GM18951 (cell line): ENCODE measurements around the gene NREP.
A peak's percentile ranks its signal among the peaks of the same experiment; 100 is the strongest.

Experiments
- POLR2A ChIP-seq: IDR thresholded peaks from 4 replicates; pipeline ENCODE4 v1.6.1; 2011; ENCODE audit warnings: mild to moderate bottlenecking; ENCODE audit not compliant: insufficient read length, insufficient read depth; ENCODE audit errors: extremely low read depth
- in situ Hi-C: fragments of 300-500 bp; cut with MboI; formaldehyde crosslinking; loops from one replicate; pipeline ENCODE4 v1.12.0; 2022; ENCODE audit warnings: low sequenced_read_pairs, mixed read lengths, inconsistent platforms; ENCODE audit not compliant: unreplicated experiment

NREP gene

DNA sequence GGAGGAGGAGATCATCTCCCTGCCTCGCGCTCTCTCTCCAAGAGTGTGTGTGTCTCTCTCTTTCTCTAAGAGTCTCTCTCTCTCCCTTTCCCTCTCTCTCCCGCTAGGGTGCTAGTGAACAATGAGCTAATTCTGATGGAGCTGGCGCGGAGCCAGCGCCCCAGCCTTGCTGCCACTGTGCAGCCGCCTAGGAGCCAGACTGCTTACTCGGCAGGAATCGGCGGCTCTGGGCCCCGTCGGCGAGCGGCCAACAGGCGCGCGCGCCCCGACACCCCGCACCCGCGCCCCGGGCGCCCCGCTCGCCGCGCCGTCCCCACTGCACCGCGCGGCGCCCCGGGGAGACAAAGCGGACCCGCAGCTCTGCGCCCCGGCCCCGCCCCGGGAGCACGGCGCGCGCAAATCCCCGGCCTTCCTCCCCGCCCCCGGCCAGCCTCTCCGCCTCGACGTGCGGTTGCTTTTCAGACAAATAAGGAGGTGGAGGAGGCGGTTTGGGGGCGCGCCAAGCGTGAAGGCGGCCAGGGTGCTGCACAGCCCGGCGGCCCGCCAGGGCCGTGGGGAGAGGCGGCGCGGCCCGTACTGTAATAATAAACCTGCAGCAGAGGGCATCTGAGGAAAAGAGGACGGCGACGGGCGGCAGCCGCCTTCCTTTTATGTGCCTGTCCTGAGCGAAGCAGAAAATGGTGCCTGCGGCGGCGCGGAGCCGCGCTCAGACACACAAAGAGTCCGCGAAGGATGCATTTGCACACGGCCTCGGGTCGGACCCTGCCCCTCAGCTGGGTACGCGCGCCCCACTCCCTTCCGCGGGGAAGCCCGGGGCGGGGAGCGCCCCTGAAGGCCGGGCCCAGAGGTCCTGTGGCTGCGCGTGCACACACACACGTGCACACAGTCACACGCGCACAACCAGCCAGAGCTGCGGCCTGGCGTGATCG is 625 bp upstream of the NREP start:
- in situ Hi-C loops = loop anchor here (25.0 kb wide), 1 partner anchor 380 kb away; no protein-coding TSS in a partner anchor

GRCh38 chr5:111755942-111756381 is 1.0 kb downstream of the NREP start:
- in situ Hi-C loops = loop anchor here (25.0 kb wide), 1 partner anchor 381 kb away; no protein-coding TSS in a partner anchor
- TF ChIP-seq POLR2A = no peak

More for the DNA sequence above, 625 bp upstream of the NREP start:
- TF ChIP-seq POLR2A = peak; percentile 81

DNA sequence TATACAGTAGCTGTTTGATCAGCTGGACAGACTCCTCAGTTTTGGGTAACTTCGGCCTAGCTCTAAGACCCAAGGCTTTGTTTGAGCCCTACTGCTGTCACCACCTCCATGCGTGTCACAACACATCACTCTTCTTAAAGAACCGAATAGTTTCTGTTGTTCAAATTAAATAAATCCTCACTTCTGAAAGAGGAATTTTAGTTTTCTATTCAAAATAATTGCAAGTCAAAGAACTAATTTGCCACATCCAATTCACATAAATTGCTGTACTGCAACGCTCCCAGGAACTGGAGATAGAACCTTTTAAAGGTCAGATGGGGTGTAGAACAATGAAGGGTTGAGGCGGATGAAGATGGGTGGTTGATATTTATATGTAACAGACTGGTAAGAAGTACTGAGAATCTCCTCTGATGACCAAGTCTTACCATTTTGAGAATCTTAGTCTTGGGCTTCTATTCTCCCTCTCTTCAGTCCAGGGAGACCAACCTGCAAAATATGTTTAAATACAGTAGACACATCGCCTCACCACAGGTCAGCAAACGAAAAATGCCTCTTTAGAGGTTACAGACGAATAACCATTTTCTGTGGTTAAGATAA is 1.6 kb downstream of the NREP start:
- TF ChIP-seq POLR2A = no peak
- in situ Hi-C loops = loop anchor here (25.0 kb wide), 1 partner anchor 382 kb away; no protein-coding TSS in a partner anchor

GRCh38 chr5:111753884-111754589 is 3.0 kb downstream of the NREP start:
- no peak for TF ChIP-seq POLR2A
- in situ Hi-C loops = loop anchor here (25.0 kb wide), 1 partner anchor 383 kb away; no protein-coding TSS in a partner anchor

- TF ChIP-seq POLR2A = no peak
- in situ Hi-C loops = loop anchor here (25.0 kb wide), 1 partner anchor 385 kb away; no protein-coding TSS in a partner anchor
Measured at GRCh38 chr5:111752426-111752965, 4.5 kb downstream of the NREP start.

DNA sequence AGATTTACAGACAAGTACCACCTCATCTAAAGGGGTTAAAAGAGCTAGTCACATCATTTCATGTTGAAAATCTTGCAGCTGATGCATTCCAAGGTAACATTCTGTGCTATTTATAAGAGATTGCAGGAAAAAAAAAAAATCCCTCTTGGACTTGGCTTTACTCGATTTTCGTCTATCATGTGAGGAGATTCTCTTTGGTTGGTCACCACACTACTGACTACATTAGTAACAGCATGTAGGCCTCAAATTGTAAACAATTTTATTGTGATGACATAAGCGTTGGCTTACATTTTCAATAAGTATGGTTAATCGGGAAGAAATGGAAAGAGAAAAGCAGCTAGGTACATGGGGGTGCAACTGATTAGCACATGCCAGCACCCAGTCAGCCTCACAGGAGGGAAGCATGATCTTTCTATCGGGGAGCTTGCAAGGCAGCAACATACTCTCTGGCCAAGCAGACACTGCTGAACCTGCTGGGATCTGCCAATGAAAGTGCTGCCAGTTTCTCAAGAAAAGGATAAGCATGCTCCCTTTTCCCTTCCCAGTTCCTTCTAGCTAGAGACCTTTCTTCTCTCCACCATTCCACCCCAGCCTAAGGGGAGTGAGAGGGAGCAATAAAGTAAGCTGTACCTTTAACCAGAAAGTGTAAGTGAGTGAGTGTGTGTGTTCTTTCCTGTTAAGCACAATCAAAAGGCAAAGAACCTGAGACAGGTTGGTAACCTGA is 7.5 kb downstream of the NREP start:
- in situ Hi-C loops = loop anchor here (25.0 kb wide), 1 partner anchor 388 kb away; no protein-coding TSS in a partner anchor
- TF ChIP-seq POLR2A = no peak

DNA sequence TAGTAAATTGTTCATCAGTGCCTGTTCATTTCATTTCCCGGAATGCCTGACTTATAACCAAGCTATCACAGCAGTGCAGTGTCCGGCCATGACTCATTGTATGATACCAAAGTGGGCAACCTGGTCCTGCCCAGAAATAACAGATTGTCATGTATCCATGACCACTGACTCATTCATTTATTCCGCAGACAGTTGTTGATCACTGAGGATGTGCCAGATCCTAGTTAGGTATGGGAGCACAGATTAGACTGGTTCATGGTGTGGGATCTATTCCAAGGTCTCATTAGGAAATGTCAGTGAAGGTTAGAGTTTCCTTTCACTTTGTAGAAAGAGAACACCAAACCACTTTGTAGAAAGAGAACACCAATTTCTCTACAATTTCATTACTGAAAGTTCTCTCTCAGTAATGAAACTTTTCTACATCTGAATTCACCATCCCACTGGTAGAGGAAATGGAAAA is 8.7 kb downstream of the NREP start:
- in situ Hi-C loops = no loop called here
- no peak for TF ChIP-seq POLR2A

DNA sequence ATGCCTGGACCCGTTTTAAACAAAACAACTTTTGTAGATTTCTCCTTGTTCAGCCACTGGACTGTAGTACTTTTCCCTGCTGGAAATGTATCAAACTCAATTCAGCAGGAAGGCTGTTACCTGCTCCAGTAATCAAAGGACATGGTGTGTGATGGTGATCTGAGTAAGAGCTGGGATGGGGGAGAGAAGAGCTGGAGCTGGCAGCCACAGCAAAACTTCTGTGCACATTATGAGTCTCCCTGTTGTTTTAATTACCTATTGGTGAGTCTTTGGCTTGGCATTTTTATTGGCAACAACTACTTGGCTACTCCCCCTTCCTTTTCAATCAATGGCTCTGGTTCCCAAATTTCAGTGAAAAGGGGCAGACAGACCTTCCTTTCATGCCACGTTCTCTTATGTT is 9.7 kb downstream of the NREP start:
- TF ChIP-seq POLR2A = no peak
- in situ Hi-C loops = no loop called here

DNA sequence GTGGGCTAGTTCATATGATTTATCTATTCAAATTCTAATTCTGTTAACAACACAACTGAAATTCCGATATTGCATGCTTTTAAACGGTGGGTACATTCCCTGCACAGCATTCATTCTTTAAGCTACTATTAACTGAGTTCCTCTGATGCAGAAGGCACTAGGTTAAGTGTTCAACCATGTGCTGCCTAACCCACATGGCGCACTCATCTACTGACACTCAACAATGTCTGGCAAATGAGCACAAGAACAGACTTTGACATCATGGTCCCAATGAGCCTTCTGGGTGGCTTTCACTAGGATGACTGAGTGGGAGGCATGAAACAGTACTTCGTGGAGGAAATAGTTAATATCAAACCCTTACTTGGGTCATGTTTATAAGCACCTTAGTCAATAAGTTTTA is 10.2 kb downstream of the NREP start:
- in situ Hi-C loops = no loop called here
- TF ChIP-seq POLR2A = no peak

- in situ Hi-C loops = no loop called here
- TF ChIP-seq POLR2A = no peak
Measured at GRCh38 chr5:111745075-111745739, 11.8 kb downstream of the NREP start.

DNA sequence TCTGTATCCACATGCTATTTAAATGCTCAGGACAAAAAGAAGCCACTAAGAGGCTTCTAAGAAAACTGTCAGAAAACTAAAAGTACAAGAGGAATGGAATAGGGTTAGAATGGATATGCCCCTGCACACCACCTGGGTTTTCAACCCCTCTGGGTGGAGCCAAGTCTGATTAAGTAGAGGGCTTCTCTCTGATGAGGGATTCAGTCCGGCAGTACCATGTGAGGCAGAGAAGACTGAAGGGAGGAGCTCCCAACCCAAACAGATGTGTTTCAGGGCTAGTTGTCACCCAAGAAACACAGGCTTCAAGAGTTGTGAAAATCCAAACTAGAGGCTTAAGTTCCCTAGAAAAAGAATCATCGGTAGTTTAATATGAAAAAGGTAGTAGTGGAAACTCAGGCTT is 12.5 kb downstream of the NREP start:
- in situ Hi-C loops = no loop called here
- TF ChIP-seq POLR2A = no peak

DNA sequence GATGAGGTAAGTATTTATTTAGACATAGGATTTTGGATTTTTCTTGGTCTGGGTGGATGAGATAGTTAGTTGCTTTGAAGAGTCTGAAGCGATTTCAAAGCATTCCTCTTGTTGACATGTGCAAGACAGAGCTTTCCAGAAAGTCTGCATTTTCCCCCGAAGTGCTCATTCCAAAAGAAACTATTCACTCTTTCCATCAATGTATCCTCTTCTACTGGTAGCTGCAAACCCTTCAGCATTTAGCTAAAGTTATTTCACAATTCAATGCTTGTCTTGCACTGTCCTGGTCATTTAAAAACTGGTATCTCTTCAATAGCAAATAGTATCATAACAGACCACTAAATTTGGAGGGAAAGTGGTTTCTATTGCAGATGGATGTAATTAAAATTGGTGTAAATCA is 13.0 kb downstream of the NREP start:
- in situ Hi-C loops = no loop called here
- TF ChIP-seq POLR2A = no peak
